KBM-7 (cell line): ENCODE results near the gene CAMKK2.

ENCODE experiments used
- DNase-seq: peaks from one replicate; pipeline ENCODE4 v3.0.0-alpha.2; 2015
- in situ Hi-C: fragments of 300-500 bp; cut with MboI; formaldehyde crosslinking; loops from 2 replicates; pipeline ENCODE4 v1.14.3; 2020; ENCODE audit warnings: low sequenced_read_pairs, low pct_unique_long_range_greater_than_20kb, mixed read lengths

The CAMKK2 gene

DNA sequence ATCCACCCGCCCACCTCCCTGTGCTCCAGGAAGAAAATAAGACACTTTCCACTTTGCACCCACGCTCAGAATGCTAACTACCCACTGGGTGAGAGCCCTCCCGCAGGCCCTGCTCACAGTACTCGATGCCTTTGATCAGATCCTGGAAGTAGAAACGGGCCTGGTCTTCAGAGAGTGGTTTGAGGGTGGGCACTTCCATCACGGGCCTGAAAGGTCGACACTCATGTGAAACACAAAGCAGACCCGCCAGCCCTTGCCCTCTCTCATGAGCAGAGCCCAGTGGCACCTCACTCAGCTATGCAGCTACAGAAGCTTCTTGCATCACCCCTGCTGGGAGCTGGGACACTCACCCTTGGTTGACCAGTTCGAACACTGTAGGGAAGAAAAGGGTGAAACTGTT lies 41.1 kb downstream of the CAMKK2 start:
- in situ Hi-C loops = no loop called here
- peak; percentile 30 for DNase-seq

DNA sequence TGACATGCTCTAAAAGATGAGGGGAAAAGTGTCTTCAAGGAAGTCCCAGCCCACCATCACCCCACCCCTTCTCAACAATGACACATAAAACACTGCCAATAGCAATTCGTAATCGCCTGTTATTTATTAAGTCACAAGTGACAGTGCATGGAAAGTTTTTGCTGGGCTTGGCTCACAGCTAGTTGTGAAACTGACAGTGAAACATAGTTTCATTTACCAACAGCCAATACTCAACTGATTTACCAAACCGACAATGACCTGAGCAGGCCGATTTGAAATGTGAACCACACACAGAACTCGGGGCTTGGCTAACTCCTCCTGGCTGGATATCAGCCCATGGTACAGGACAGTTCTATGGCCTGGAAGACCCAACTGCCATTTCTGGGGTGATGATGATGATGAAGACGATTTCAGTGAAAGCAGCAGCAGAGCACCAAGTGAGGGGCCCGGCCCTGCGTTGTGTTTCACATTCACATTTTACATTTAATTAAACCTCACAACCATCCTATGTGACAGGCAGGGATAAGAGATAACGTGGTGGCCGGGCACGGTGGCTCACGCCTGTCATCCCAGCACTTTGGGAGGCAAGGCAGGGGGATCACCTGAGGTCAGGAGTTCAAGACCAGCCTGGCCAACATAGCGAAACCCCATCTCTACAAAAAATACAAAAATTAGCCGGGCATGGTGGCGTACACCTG lies 42.7 kb downstream of the CAMKK2 start:
- no peak for DNase-seq
- in situ Hi-C loops = no loop called here

DNA sequence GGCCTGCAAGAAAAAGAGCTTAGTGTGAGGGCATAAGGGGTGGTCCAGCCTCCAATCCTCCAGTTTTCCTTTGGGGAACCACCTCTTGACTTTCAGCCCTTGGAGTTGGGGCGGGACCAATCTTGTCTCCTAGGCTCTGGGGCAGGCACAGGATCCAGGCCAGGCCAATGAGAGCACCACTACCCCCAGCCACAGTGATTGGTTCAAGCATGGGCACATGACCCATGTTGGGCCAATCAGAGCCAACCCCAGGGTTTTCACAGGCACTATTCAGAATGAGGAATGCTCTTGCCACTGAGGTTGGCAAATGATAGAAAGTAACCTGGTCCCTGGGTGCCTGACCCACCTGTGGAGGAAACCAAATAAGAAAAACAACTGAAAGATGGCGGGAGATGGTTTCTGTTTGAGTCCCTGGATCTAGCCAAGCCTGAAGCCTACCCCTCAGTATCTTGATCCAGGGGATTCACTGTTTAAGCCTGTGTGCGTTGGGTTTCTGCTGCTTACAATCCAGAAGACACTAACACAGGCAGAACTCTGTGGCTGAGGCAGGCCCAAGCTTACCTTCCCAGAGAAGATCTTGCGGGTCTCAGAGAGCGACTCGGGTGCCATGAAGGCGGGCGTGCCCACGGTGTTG lies 43.7 kb downstream of the CAMKK2 start:
- in situ Hi-C loops = no loop called here
- DNase-seq = no peak

DNA sequence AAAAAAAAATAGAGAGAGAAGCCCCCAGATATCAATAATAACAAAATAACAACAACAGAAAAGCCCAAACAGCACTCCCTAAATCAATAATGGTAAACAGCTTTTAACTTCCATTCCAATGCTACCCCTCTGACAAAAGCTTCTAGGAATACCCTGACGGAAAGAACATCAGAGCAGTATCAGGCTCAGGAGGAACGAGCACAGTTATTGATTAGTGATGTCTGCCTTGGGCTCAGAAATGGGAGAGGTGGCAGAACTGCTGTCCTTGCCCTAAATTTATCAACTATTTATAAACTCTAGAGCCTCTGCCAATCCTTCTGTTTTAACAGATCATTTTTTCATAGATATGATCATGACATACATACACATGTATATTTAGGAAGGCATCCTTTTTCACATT lies 44.7 kb downstream of the CAMKK2 start:
- no peak for DNase-seq
- in situ Hi-C loops = no loop called here

DNA sequence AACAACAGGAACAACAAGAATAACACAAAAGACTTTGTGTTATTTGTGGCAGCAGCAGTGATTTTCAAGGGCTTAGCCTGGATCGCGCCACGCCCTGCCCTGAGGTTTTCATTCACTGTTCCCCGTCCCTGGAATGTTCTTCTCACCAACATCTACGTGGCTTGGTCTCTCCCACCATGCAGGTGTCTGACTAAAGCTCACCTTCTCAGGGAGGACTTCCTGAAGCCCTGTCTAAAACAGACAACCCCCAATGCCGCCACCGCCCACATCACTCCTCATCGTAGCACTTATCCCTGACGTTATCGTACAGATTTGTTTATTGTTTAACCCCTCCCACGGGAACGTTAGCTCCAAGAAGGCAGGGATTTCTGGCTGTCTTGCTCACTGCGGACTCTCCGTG lies 46.1 kb downstream of the CAMKK2 start:
- in situ Hi-C loops = no loop called here
- no peak for DNase-seq

DNA sequence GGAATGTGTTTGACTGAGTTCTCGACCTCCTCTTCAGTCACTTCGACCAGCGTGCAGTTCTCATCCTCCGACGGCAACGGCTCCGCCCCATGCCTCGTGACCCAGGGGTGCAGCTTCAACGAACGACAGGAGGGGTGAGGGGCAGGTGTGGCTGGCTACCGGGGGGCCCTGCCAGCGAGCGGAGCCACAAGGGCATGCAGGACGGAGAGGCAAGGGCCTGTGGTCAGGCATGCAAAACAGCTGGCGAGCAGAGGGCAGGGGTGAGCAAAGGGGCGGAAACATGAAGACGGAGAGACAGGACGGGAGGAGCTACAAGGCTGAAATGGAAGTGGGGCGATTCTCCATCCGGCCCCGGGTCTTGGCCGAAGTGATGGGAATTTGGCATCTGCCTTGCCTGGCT lies 47.9 kb downstream of the CAMKK2 start:
- DNase-seq = no peak
- in situ Hi-C loops = no loop called here

DNA sequence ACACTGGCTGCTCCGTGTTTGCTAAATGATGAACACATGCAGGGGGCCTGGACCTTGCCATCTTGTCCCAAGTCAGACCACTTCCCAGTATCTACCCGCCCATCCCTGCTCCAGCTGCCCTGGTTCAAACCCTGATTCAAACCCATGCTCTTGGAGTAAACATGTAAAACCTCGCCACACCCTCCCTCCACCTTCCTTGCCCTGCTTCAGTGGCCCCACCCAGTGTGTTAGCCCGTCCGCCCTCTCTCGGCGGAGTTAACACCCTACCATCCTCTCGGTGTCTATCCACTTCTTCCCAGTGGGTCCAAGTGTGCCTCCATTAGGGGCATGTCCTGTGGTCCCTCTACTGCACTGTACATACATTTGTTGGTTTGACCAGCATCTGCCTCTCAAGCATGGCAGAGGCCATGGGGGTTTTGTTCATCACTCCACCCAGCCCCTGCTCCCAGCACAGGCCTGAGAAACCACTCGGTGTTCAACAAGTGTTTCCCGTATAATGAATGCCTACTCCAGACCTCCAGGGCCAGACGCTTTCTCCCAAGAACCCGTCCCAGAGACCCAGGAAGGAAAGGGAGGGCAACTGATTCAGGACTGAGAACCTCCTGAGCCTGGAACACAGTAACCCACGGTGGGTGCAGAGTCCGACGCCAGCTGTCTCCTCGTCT lies 49.5 kb downstream of the CAMKK2 start:
- in situ Hi-C loops = no loop called here

DNA sequence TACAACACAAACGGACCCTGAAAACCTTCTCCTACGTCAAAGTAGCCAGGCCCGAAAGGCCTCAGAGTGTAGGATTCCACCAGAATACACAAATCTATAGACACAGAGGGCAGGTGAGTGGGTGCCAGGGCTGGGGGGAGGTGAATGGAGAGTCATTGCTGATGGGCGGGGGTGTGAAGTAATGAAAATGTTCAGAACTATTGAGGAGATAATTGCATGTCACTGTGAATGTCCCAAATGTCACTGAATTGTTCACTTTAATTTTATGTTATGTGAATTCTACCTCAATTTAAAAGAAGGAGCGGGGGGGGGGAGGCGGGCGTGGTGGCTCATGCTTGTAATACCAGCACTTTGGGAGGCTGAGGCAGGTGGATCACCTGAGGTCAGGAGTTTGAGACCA lies 50.6 kb downstream of the CAMKK2 start:
- in situ Hi-C loops = no loop called here
- DNase-seq = no peak

More for the DNA sequence above, 49.5 kb downstream of the CAMKK2 start:
- no peak for DNase-seq

DNA sequence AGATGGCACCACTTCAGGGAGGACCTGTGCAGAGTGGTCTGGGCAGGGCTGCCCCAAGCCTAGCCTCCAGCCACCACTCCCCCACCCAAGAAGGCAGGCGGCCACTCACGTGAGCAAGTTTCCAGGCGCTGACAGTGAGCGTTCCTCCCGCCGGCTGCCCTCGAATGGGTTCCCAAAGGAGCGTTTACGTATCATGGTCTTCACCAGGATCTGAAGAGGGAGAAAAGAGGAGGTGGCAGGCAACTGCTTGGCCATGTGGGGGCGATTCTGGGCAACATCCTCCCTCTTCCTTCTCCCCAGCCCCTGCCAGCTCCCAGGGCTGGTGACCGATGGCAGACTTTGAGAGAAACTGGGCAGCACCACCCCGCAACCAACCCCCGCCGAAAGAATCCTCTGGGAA lies 51.5 kb downstream of the CAMKK2 start:
- in situ Hi-C loops = no loop called here
- no peak for DNase-seq

DNA sequence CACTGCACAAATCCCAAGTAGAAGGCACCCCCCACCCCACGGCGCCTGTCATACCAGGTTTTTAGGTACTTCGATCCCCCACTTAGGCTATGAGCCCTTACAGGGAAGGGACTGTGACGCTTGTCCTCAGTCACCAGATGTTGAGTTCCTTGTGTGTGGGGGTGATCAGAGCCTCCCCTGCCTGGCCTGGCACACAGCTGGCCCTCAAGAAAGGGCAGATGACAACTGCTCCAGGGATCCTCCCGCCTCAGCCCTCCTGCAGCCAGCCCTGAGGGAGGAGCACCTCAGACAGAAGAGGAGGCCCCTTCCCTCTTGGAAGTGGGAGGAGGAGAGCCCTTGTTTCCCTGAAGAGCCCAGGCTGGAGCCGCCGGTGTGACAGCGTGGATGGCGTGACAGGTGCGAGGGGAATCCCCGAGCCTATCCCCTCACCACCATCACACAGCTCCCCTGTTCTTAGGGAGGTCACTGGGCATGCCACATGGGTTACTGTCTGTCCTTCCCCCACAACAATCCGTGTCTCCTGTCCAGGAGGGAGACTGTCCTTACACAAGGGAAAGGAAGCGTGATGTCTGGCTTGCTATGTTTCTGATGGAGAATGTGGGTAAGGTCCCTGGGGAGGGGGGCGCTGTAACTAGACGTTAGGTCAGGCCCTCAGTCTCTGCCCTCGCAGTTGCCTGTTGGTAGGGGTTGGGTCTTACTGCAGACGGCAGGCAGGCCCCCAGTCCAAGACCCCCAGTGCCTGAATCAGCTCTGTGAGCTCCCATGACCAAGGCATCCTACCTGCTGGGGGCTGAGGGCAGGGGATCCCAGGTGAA lies 55.1 kb downstream of the CAMKK2 start:
- in situ Hi-C loops = no loop called here
- peak; percentile 45 for DNase-seq

DNA sequence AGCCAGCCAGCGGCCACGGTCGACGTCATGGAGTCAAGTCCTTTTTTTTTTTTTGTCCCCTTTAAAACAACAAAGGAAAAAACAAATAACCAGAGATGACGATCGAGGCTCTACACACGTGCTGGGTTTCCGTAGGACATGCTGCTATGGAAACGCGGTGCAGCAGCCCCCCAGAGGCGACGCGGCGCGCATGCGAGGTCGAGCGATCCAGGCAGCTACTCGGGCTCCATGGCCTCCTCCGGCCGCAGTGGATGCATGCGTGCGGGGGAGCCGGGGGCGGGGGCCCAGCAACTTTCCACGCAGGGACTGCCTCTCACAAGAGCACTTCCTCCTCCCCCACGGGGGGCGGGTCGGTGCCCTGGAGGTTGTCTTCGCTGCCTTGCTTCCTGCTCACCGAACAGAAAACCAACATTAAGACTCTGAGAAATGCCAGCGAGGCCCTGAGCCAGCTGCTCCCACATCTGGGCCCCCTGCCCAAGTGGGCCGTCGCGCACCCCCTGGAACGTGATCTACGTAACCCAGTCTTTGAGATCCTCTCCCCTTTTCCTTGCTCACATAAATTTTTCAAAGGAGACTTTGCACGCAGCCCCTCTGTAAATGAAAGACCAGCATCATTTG lies 55.9 kb downstream of the CAMKK2 start:
- in situ Hi-C loops = no loop called here
- peak; percentile 78 for DNase-seq

DNA sequence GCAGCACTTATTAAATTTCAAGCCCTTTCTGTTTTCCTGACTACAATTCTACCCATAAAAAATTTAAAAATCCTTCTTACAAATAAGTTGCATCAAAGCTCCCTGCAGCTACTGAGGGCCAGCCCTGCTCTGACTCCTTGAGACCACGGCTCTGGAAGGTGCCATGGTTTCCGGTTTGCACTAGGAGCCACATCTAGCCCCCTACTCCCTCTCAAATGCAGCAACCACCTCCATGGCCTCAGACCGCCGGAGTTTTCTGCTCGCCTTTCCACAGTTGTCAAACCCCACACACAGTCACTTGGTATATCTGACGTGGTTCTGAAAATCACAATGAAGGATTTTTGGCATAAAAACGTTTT lies 56.5 kb downstream of the CAMKK2 start:
- DNase-seq = no peak
- in situ Hi-C loops = no loop called here

DNA sequence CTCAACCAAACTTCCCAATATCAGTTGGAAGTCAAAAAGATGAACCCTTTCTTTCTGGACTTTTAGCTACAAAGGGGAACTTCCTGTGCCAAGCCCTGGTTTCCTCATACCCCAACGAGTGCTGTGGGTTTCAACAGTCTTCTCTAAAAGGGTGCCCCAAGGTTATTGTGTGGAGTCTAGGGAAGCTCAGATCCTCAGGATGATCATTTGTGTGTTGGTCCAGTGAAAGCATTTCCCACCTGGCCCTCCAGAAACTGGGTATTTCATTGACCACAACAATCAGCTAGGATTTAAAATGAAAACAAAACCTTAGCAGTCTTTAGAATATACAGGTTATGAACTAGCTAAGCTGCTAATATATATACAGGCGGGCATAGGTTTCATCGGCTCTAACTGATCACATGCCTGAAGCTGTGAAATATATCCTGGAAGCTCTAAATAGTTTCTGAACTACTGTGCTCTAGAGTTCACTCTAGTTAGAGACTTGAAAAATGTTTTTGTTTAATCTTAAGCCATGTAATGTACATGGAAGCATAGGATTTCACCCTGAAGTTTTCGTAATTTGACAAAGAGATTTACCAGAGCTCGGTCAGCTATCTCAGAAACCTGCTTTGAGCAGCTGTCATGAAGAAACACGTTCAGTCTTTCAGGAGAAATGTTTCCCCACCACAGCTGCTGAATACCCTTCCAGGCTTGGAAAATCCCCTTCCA lies 57.0 kb downstream of the CAMKK2 start:
- in situ Hi-C loops = no loop called here

DNA sequence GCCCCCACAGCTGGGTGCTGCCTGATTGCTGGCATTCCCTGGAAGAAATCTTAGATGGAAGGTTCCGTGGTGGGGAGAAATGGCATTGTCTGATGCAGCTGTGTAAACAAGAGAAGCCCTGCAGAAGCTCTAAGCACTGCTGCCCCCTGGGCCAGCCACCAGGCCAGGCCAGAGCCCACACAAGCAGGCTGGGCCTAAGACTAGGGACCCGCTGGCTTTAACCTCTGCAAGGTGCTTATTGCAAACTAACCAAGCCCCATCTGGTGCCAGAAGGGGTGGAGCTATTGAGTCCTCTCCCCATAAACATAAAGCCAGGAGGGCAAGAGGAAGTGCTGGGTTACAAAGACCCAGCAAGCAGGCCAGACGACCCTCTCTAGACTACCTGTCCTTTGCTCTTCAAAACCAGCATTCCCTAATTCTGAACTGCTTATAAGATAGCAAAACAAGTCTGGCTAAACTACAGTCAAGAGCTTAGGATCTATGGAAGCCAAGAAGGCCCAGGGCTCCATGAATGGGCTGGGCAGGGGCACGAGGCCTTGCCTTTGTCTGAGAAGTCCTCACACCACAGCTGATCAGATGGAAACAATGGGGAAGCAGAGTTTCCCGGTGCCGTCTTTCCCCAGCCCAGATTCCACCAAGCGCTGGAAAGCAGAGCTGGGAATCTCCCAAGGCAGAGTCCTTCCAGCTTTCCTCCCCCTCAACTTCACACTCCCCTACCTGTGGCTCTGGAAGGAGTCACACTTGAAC lies 57.7 kb downstream of the CAMKK2 start:
- peak; percentile 56 for DNase-seq
- in situ Hi-C loops = no loop called here

More for the DNA sequence above, 57.0 kb downstream of the CAMKK2 start:
- peak; percentile 48 for DNase-seq

DNA sequence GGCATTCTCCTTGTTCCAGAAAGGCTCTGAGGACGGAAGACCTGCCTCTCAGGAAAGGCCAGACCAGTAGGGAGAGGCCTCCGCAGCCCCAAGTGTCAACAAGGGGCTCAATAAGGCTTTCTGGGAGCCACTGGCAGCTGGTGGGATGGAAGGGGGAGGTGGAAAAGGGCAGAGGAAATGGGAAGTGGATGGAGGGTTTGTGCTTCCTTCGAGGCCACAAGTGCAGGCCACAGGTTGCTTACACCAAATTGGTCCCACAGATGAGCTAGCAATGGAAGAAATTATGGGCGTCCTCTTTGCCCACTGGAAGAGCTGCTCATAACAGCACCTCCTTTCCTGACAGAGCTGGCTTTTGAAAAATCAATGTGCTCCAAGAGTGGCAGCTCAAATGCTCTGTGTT lies 58.4 kb downstream of the CAMKK2 start:
- no peak for DNase-seq
- in situ Hi-C loops = no loop called here

DNA sequence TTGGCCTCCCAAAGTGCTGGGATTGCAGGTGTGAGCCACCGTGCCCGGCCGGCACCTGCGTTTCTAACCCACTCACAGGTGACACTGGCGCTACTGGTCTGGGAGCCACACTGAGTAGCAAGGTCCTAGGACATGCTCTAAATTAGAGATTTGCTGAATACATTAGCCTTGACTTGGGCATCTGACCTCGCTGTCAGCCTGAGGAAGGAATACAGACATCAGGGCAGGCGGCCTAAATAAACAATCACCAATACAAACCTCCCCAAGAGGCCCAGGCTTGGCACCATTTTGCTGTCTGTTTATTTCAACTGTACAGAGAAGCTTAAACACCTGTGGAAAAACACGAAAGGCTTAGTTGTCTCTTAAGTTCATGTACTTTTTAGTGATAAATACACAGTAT lies 59.1 kb downstream of the CAMKK2 start:
- DNase-seq = no peak
- in situ Hi-C loops = no loop called here

DNA sequence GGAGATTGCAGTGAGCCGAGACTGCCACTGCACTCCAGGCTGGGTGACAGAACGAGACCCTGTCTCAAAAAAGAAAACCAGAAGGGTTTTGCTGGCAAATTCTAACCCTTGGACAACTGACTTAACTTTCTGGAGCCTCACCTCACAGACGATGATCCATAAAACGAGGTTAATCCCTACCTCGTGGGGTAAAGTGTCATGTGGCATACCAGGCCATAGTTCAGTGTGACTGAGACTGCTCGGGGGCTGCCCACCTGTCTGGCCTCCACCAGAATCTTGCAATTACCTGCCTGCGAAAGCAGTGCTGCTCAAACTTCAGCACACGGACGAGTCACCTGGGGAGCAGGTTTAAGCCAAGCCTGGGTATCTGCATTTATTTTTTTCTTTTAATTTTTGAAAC lies 59.7 kb downstream of the CAMKK2 start:
- no peak for DNase-seq
- in situ Hi-C loops = no loop called here

DNA sequence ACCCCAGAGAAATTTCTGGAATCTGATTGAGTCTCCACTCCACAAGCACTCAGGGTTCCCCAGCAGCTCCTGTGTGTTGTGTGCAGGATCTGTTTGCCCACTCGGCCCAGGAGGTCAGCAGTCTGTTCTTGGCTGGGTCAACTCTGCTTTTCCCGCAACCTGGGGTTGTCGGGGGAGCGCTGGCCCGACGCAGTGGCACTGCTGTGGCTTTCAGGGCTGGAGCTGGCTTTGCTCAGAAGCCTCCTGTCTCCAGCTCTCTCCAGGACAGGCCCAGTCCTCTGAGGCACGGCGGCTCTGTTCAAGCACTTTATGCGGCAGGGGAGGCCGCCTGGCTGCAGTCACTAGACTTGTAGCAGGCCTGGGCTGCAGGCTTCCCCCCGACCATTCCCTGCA lies 62.9 kb downstream of the CAMKK2 start:
- DNase-seq = no peak
- in situ Hi-C loops = no loop called here
